Right renal cortex interstitium (tissue), 3 donors: ENCODE data around the gene EIF2S1. TPM values are rescaled to one million over a fixed set of nuclear protein-coding genes. Genes with fewer than 3 reads are reported as not detected.
"Not testable (repeated sequence)": the region's sequence is repeated elsewhere in the genome, so short reads cannot be mapped to it uniquely, and the experiment has no call there.

ENCODE experiments used
- DNase-seq, 3 donors: peaks; one replicate each; pipeline ENCODE4 v3.0.0-alpha.2; 2013; ENCODE audit warnings: low read depth in 3 of 3, low spot score in 2 of 3
- polyA plus RNA-seq, 3 donors: library from polyadenylated mRNA; unstranded; fragments of 120-200 nt; gene quantifications; one replicate each; pipeline ENCODE4 v1.2.1, GENCODE V29; 2013; ENCODE audit not compliant: insufficient read length in 3 of 3

Gene EIF2S1
- polyA plus RNA-seq, 3 donors: 110 to 115 (median 113) TPM

DNA sequence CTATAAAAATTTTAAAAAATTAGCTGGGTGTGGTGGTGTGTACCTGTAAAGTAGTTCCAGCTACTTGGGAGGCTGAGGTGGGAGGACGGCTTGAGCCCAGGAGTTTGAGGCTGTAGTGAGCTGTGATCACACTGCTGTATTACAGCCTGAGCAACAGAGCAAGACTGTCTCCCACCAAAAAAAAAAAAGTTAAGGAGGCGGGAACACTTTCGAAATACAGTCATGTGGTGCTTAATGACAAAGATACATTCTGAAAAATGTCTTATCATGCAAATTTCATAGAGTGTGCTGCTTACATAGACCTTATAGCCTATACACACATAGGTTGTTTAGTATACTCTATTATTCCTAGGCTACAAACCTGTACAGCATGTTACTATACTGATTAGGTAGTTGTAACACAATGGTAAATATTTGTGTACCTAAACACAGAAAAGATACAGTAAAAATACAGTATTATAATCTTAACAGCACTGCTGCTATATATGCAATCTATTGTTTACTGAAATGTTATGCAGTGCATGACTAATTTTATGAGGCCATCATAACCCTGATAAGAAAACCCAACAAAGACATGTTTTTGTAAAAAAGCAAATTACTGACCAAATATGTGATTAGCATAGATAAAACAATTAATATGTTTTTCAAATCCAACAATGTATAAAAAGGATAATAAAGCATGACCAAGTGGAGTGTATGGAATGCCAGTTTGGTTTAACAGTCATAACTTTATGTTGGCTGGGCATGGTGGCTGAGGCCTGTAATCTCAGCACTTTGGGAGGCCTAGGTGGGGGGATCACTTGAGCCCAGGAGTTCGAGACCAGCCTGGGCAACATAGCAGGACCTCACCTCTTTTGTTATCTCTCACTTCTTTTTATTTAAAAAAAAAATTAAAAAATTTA, 11.4 kb downstream of the EIF2S1 start:
- no peak for DNase-seq

DNA sequence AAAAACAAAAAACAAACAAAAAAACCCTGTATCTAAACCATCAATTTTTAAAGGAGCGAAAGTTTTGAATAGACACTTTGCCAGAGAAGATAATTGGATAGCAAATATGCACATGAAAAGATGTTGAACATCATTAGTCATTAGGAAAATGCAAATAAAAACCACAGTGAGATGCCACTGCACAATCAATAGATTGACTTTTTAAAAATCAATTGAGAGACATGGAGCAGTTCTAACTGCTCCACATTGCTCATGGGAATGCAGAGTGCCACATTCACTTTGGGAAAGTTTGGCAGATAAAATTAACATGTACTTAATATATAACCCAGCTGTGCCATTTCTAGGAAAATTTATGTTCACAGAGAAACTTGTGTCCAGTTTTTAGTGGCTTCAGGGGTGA, 12.7 kb downstream of the EIF2S1 start:
- no peak for DNase-seq

DNA sequence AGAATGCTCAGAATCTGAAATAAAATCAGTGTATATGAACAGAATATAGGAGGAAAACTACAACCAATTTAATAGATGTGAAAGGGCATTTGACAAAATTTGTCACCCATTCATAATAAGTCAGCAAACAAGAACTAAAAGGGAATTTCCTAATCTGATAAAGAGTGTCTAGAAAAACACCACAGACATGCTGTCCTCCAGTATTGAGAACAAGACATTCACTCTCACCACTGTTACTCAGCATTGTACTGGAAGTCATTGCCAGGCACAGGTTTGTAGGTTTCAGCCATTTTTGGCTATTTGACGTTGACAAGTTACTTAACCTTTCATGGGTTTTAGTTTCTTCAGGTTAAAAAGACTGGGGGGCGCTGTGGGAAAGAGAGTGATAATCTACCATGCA, 13.2 kb downstream of the EIF2S1 start:
- no peak for DNase-seq

DNA sequence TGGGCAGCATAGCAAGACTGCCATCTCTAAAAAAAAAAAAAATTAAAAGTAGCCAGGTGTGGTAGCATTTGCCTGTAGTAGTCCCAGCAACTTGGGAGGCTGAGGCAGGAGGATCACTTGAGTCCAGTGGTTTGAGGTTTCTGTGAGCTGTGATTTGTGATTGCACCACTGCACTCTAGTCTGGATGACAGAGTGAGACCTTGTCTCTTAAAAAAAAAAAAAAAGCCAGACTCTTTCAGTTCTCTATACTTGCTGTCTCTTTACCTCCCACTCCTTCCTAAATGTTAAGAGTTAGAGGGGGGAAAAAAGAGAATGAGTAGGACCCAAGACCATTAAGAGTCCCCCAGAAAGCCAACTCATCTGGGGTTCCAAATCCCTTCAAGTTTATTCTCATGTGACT, 17.8 kb downstream of the EIF2S1 start:
- DNase-seq: no peak

DNA sequence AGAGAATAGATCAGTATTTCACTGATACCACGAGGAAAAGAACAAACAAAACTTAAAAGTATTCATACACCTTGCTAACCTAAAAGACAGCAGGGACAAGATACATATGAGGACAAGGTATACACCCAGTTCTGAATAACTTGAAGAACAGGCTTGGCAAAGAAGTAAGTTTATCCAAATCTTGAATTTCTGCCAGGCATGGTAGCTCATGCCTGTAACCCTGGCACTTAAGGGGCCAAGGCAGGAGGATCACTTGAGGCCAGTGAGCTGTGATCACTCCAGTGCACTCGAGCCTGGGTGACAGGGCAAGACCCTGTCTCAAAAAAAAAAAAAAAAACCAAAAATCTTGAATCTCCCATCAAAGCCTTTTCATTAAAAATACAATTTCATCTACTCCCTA, 25.0 kb downstream of the EIF2S1 start:
- no peak for DNase-seq

DNA sequence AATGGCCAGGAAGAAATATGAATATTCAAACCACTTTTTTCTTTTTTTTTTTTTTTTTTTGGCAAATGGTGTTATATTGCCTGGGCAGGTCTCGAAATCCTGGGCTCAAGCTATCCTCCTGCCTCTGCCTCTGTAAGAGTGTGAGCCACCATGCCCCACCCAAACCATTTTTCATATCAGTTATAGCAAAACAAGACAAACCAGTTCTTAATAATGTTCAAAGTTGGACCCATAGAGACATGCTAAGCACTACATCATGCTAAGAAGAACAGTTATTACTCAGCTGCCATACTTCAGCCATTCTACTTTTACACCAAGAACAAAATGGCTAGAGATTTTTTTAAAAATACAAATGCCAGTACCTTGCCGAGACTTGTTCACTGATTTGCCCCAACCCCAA, 25.5 kb downstream of the EIF2S1 start:
- no peak for DNase-seq

DNA sequence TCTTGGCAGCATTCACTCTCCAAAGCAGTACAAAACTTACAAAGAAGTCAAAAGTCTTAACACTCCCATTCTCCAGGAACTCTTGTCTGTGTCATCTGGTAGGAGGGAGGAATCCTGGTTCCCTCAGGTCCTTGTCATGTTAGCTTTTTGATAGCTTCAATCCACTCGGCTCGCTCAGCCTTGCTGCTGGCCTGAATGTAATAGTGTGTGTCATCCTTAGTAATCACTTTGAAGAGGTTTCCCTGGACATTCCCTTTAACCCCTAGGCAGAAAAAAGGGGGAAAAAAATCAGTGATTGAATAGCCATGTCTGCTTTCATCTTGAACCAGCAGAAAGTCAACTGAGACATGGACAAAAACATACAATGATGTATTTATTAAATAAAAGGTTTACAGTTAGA, 27.1 kb downstream of the EIF2S1 start:
- no peak for DNase-seq

DNA sequence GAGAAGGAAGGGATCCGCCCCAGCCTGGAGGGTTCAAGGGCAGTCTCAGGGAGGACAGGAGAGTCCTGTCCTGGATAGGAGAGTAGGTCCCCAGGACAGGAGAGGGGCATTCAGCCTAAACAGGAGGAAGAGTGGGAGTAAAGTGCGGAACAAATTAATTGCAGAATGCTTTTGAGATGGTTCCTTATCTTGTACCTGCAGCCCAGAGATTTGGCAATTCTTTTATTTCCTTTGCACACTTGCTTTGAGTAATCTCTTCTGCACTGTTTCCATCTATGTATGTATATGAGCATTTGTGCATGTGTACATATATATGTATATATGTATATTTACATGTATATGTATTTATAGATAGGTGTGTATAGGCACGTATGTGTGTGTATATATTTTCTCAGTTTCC, 29.1 kb downstream of the EIF2S1 start:
- DNase-seq: no peak

DNA sequence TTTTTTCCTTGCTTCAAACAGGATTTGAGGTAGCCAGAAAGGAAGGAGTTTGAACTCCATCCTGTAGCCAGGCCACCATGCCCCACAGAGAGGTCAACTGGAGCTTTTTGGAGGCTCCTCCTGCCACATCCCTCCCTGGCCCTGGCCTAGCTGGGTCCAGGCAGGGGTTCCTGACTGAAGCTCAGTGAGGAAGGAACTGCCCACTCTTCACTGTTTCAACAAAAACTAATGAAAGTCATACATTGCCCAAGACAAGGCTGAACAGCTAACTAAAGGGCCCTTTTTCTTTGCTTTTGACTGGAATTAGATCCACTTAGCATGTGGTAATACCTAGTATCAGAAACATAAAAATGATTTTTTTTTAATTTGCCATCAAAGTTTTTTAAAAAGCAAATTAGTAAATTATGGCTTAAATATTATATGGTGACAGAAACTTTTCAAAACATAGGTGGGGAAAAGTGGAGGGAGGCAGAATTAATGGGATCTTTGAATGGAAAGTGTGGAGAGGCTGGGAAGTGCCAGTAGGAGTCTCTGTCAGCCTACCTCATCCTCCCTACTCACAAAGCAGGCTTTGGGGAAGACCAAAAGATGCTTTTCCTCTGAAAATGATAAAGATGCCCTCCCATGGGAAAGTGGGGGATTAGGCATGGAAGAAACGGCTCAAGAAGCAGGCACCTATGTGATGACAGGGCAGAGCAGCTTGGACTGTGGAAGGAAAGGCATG, 29.8 kb downstream of the EIF2S1 start:
- no peak for DNase-seq

DNA sequence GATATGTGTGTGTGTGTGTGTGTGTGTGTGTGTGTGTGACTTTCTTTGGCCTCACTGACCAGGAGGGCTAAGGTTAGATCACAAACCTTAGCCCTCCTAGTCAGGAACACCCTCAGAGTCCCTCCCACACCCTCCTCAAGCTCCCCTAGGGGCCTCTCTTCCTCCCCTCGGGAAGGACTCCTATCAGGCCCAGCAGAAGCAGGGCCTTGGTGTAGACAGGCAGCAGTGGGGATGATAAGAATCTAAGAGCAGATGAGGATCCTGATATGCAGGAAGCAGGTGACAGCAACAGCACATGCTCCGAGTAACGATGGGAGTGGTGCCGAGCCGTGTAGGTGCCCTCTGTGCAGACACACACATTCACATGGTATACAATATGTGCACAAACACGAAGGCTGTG, 31.1 kb downstream of the EIF2S1 start:
- no peak for DNase-seq

DNA sequence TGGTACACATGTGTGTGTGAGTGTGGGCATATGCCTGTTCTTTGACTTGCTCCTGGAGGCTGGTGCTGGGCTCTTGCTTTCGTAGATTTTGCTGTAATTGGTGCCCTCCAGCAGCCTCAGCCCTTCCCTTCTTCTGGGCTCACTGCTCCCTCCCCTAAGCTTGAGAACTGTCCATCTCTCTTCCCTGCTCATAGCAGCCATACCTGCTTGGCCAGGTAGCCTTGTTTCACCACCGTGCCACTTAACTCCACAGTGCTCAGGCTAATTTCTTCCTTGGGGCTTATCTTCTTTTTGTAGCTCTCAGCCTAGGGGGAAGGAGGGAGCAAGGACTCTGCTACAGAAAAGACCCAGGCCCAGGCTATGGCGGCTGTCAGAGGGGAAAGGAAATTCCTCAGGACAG, 32.0 kb downstream of the EIF2S1 start:
- DNase-seq: no peak

DNA sequence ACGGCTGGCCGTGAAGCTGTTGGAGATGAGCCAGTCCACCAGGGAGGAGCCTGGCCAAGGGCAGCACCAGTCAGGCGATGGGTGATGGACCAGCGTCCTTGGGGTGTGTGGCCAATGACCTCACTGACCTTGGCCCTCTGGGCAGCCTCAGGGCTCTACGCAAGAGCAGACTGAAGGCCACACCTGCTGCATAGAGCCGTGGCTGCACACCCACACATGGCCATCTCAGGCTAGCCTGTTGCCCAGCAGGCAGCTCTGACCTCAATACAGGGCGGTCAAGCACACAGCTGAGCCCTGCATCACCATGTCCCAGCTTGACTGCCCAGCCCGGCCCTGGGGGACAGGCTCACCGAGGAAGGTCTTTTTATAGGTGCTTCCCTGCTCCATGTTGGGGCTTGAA, 32.7 kb downstream of the EIF2S1 start:
- no peak for DNase-seq

DNA sequence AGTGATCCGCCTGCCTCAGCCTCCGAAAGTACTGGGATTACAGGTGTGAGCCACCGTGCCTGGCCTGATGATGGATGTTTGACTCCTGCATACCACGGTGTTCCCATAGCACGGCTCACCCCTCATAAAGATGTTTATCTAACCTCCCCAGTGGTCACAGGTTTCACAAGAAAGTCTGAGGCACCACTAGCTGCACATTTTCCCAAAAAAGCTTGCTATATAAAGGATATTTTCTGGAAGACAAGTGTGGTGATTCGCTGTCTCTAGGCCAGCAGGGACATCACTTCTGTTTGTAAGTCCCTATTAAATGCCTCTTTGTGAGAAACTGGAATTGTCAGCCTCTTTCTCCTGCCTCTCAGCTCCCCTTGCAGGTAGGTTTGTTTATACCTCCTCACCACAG, 33.6 kb downstream of the EIF2S1 start:
- DNase-seq: no peak

DNA sequence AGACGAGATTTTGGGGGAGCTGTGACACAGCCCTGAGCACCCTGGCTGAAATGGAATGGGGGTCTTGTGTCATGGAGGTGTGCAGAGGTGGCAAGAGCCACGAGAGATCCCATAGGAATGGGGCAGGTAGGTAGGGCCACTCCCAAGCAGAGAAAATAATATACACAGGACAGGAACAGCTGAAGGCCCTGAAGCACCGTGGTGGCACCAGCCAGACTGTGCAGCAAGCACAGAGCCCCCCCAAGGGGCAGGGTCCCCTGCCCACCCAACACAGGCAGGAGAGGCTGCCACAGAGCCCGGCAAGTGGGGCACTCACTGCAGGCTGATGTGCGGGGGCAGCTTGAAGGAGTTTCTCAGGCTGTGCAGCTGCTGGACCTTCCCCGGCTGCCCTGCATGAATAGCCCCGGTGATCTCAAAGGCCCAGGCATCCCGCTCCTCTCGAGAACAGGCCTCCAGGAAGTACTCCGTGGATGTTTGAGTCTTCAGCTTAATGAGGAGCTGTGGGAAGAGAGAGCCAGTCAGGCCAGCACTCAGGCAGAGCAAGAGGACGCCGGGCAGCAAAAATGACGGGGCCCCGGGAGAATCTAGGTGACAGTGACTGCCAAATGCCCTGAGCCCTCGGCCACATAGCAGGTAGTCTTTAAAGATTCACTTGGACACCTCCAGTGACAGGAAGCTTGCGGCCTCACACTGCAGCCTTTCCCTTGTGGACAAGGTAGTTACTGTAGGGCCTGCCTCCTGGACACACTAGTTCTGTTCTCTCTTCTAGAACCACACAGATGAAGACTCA, 35.2 kb downstream of the EIF2S1 start:
- DNase-seq: peak in 1 of 3 donors; percentile 4

DNA sequence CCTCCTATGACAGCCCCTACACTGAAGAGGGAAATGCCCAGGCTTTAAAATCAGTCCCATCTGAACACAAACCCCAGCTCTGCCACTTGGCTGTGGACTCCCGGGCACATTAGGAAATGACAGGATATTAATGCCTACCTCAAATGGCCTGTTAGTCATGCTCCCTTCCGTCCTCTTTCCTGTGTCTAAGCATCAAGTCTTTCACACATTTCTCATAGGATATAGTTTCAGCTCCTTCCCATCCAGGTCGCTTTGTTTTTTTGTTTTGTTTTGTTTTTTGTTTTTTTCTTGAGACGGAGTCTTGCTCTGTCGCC, 35.7 kb downstream of the EIF2S1 start:
- DNase-seq: no peak

DNA sequence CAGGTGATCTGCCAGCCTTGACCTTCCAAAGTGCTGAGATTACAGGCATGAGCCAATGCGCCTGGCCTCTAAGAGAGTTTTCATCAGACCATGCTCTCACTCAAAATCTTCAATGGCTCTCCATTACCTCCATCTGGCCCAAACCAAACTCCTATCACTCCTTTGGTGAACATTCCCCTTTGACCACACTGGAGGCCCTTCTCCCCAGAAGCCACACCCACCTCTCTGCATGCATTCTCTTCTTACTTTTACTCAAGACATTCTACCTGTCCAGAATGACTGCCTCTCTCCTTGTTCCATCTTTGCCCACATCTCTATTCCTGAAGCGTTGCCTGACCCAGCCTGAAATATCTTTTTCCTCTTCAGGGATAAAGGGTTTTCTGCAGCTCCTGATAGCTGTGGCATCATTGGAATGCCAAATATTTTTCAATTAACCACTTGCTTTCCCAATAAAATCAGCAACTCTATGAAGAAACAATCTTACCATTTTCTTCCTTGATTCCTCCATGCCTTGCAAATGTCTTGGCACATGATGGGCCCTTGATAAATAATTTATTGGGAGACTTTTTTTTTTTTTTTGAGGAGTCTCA, 36.3 kb downstream of the EIF2S1 start:
- no peak for DNase-seq

DNA sequence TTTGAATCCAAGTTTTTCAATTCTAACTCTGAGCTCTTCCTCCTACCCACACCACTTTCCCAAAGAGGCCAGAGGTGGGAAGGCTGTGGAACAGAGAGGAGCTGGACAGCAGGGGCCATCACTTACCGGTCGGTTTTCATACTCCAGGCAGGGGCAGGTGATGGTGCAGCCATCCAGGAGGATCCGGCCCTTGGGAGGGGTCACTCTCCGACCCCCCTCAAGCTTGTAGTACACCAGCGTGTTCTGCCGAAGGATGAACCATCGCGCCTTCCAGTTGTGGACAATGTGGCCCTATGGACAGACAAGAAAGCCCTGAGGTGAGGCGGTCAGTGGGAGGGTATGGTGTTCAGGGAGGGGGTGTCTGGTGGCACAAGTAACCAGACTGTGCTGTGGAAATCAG, 37.4 kb downstream of the EIF2S1 start:
- no peak for DNase-seq

DNA sequence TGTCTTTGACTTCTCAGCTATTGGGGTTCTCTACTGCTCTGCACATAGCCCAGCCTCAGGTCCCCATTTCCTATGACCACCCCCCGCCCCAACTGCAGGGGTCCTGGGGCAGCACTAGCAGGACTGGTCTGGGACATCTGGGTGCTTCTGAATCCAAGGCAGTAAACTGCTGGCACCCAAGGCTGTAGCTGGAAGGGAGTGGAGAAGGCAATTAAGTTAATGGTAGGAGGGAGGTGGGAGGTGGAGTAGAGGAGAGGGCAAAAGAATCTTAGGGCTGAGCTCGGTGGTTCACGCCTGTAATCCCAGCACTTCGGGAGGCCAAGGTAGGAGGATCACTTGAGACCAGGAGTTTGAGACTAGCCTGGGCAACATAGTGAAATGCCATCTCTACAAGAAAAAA, 40.3 kb downstream of the EIF2S1 start:
- DNase-seq: no peak

DNA sequence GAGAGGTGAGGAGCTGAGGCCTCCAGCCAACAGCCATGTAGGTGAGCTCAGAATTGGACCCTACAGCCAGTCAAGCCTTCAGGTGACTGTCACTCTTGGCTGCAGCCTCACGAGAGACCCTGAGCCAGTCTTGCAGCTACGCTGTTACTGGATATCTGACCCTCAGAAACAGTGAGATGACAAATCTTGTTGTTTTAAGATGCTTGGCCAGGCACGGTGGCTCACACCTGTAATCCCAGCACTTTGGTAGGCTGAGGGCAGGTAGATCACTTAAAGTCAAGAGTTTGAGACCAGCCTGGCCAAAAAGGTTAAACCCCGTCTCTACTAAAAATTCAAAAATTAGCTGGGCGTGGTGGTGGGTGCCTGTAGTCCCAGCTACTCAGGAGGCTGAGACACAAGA, 45.6 kb downstream of the EIF2S1 start:
- no peak for DNase-seq

DNA sequence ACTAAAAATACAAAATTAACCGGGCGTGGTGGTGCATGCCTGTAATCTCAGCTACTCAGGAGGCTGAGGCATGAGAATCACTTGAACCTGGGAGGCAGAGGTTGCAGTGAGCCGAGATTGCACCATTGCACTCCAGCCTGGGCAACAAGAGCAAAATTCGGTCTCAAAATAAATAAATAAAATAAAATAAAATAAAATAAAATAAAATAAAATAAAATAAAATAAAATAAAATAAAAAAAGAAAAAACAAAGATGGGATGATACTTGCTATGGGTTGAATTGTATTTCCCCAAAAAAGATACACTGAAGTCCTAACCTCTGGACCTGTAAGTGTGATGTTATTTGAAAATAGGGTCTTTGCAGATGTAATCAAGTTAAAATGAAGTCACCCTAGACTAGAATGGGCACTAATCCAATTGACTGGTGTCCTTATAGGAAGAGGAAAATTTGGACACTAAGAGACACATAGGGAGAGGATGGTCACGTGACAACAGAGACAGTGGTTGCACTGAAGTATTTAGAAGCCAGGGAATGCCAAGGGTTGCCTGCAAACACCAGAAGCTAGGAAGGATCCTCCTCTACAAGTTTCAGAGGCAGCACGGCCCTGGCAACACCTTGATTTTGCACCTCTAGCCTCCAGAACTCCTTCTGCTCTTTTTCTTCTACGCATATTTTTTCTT, 48.1 kb downstream of the EIF2S1 start:
- DNase-seq: not testable (repeated sequence)

DNA sequence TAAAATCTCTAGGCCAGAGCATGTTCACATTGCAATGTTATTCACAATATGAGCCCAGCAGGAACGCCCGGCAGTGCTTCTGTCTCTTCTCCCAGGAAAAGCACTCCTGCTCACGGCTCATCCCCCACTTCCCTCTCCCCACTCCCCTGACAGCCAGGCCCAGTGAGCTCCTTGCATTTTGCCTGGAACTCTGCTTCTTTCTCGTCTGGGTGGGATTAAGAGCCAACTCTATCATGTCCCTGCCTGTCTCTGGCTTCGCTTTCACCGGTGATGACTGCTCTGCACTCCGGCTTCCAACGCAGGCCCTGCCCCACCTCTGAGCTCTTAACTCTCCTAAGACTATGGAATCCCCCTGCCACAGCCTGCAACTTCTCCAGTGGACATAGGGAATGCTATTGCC, 49.3 kb downstream of the EIF2S1 start:
- no peak for DNase-seq
